Mesendoderm (in vitro differentiated cells): ENCODE results near the gene VAMP3.

Experiments used
- DNase-seq: peaks from one replicate; pipeline ENCODE4 v3.0.0; 2013
- H2AK5ac ChIP-seq: 2 replicates; pipeline ENCODE4 v1.6.1; 2013; ENCODE audit warnings: low read length, inconsistent platforms
- H2BK120ac ChIP-seq: 2 replicates; pipeline ENCODE4 v1.6.1; 2013; ENCODE audit warnings: low read depth, mild to moderate bottlenecking, low read length, moderate library complexity, mixed read lengths
- H2BK15ac ChIP-seq: replicated peaks from 2 replicates; pipeline ENCODE4 v1.6.1; 2013; ENCODE audit warnings: low read depth, mild to moderate bottlenecking, moderate library complexity
- H2BK5ac ChIP-seq: 2 replicates; pipeline ENCODE4 v1.6.1; 2013; ENCODE audit warnings: low read length, inconsistent platforms
- H3K18ac ChIP-seq: 2 replicates; pipeline ENCODE4 v1.6.1; 2013; ENCODE audit warnings: mild to moderate bottlenecking, low read length, mixed read lengths
- H3K23ac ChIP-seq: one replicate; pipeline ENCODE4 v1.6.1; 2013; ENCODE audit warnings: low read length
- H3K27ac ChIP-seq: 2 replicates; pipeline ENCODE4 v1.5.1; 2013; ENCODE audit warnings: low read depth, mild to moderate bottlenecking, inconsistent platforms, low read length, moderate library complexity
- H3K27me3 ChIP-seq: 2 replicates; pipeline ENCODE4 v1.6.1; 2013; ENCODE audit warnings: low read length, control low read depth, mild to moderate bottlenecking, inconsistent platforms; ENCODE audit not compliant: insufficient read depth, poor library complexity
- H3K36me3 ChIP-seq: 2 replicates; pipeline ENCODE4 v1.6.1; 2013; ENCODE audit warnings: low read length, inconsistent platforms; ENCODE audit not compliant: control insufficient read depth, insufficient read depth
- H3K4ac ChIP-seq: one replicate; pipeline ENCODE4 v1.6.1; 2013; ENCODE audit warnings: low read depth, mild to moderate bottlenecking, low read length, moderate library complexity
- H3K4me1 ChIP-seq: 2 replicates; pipeline ENCODE4 v1.6.1; 2013; ENCODE audit warnings: low read depth, low read length, inconsistent platforms; ENCODE audit not compliant: control insufficient read depth
- H3K4me2 ChIP-seq: 2 replicates; pipeline ENCODE4 v1.6.1; 2013; ENCODE audit warnings: low read length
- H3K4me3 ChIP-seq: 2 replicates; pipeline ENCODE4 v1.5.1; 2013; ENCODE audit warnings: mild to moderate bottlenecking, low read length
- H3K56ac ChIP-seq: one replicate; pipeline ENCODE4 v1.6.1; 2013; ENCODE audit warnings: low read length
- H3K79me1 ChIP-seq: 2 replicates; pipeline ENCODE4 v1.6.1; 2013; ENCODE audit warnings: low read length, inconsistent platforms
- H3K79me2 ChIP-seq: 2 replicates; pipeline ENCODE4 v1.6.1; 2013; ENCODE audit warnings: mild to moderate bottlenecking, low read length; ENCODE audit not compliant: control insufficient read depth, insufficient read depth
- H3K9ac ChIP-seq: 2 replicates; pipeline ENCODE4 v1.6.1; 2013; ENCODE audit warnings: low read length, inconsistent platforms
- H4K5ac ChIP-seq: one replicate; pipeline ENCODE4 v1.6.1; 2013; ENCODE audit warnings: low read length
- H4K8ac ChIP-seq: one replicate; pipeline ENCODE4 v1.6.1; 2013; ENCODE audit warnings: low read depth, mild to moderate bottlenecking, control low read depth, low read length, moderate library complexity
- WGBS: extraction: QIAGEN DNeasy Blood & Tissue Kit; methylation state at CpG from one replicate; pipeline ENCODE4 v1.1.7; 2013; ENCODE audit warnings: low lambda C conversion rate, missing lambda C conversion rate; ENCODE audit not compliant: insufficient coverage; ENCODE audit errors: extremely low coverage; 5-methylcytosine and 5-hydroxymethylcytosine counted together

VAMP3 gene

DNA sequence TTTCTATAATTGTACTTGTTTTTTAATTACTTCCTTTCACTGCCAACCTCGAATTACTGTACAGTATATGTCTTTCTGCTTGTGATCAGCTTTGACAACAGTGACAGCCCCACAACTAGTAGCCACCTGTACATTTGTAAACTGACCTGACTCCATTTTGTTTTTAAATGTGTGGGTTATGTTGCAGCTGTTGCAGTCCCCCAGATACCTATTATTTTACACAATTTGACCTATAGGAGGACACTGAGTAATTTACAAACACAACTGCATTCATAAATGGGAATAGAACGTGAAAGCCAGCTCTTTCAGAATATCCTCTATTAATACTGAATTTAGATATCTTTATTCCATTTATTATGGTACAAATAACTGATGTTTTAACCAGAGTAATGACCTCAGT, 2.5 kb upstream of the VAMP3 start:
- no peak for DNase-seq
- Histone ChIP-seq H3K79me1 (peaks cover 12% of the 10 kb centered on the region), H3K4ac (no peak overlapping the region), H3K27me3 (no peaks in the 10 kb centered on the region), H3K4me3 (no peak overlapping the region), H4K5ac (no peak overlapping the region), H3K36me3 (no peaks in the 10 kb centered on the region), H3K23ac (no peak overlapping the region), H3K4me2 (no peak overlapping the region), H2BK15ac (no peak overlapping the region), H3K9ac (no peak overlapping the region), H3K27ac (no peak overlapping the region), H3K56ac (no peak overlapping the region), H3K4me1 (peaks cover 4% of the 10 kb centered on the region), H3K79me2 (peaks cover 14% of the 10 kb centered on the region), H2BK5ac (no peak overlapping the region), H2BK120ac (no peak overlapping the region), H3K18ac (no peak overlapping the region), H2AK5ac (no peak overlapping the region), H4K8ac (no peak overlapping the region)
- no CpG with 5 or more reads among the region's 2 CpGs for WGBS

- H3K36me3 ChIP-seq = peaks cover 1% of the 10 kb centered on the region
- peaks cover 4% of the 10 kb centered on the region for H3K4me1 ChIP-seq
- H2BK120ac ChIP-seq = no peak overlapping the region
- no peak for DNase-seq
- no peak overlapping the region for H3K56ac ChIP-seq
- H3K23ac ChIP-seq = no peak overlapping the region
- H4K8ac ChIP-seq = no peak overlapping the region
- H2AK5ac ChIP-seq = no peak overlapping the region
- no peak overlapping the region for H3K9ac ChIP-seq
- no peak overlapping the region for H3K4me2 ChIP-seq
- H3K4ac ChIP-seq = no peak overlapping the region
- peaks cover 16% of the 10 kb centered on the region for H3K79me1 ChIP-seq
- H3K27me3 ChIP-seq = no peaks in the 10 kb centered on the region
- H4K5ac ChIP-seq = no peak overlapping the region
- H2BK15ac ChIP-seq = no peak overlapping the region
- no peak overlapping the region for H3K27ac ChIP-seq
- no peak overlapping the region for H3K4me3 ChIP-seq
- no peak overlapping the region for H2BK5ac ChIP-seq
- peaks cover 19% of the 10 kb centered on the region for H3K79me2 ChIP-seq
- H3K18ac ChIP-seq = no peak overlapping the region
- WGBS = 100% methylated on average over 1 of the region's 12 CpGs
Observed at GRCh38 chr1:7769673-7770412, 1.3 kb upstream of the VAMP3 start.

DNA sequence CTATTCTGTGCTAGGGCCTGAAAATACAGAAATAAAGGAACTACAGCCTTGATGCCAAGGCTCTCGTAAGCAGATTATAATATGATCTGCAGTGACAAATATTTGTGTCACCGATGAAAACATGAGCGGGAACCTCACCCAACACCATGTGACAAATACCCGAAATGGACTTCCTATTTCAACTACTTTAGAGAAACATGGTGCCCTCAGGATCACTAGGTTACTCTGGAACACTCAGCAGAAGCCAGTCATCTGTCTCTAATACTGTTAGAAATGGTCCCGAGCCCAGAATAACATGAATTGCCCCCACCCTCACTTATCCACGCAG, 463 bp upstream of the VAMP3 start:
- Histone ChIP-seq H2BK5ac (no peak overlapping the region), H3K27me3 (no peaks in the 10 kb centered on the region), H3K4me1 (peaks cover 4% of the 10 kb centered on the region), H3K27ac (no peak overlapping the region), H4K5ac (no peak overlapping the region), H3K56ac (peak overlapping the region; percentile 85), H3K9ac (peak overlapping the region; percentile 72), H3K18ac (no peak overlapping the region), H4K8ac (no peak overlapping the region), H2BK120ac (no peak overlapping the region), H2AK5ac (no peak overlapping the region), H3K79me2 (peaks cover 20% of the 10 kb centered on the region), H3K79me1 (peaks cover 16% of the 10 kb centered on the region), H3K4me2 (peak overlapping the region; percentile 56), H3K4me3 (peak overlapping the region; percentile 41), H3K23ac (no peak overlapping the region), H2BK15ac (no peak overlapping the region), H3K36me3 (peaks cover 1% of the 10 kb centered on the region), H3K4ac (no peak overlapping the region)
- DNase-seq = no peak
- WGBS = no CpG with 5 or more reads among the region's 6 CpGs

DNA sequence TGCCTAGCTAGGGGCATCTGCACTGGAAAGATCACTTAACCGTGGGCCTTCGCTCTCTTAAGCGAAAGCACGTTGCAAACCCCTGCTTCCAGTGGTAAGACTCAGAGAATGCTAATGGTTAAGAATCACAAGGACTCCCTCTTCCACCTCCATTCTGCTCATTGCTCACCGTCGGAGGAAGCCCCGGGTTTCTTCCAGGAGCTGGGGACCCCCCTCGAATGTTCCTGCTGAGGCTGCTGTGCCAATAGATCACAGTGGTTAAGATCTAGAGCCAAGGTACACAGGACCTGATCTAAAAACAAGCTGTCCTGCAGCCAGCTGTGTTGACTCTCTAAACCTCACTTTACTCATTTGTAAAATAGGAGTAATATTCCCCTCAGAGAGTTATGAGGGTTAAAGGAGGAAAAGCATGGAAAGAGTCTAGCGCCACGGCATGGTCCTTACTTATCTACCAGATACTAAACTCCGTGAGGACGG, 765 bp downstream of the VAMP3 start:
- Histone ChIP-seq H3K4me1 (peaks cover 4% of the 10 kb centered on the region), H3K23ac (no peak overlapping the region), H2BK5ac (no peak overlapping the region), H3K27ac (peak overlapping the region; percentile 81), H4K5ac (no peak overlapping the region), H3K79me2 (peaks cover 20% of the 10 kb centered on the region), H3K56ac (peak overlapping the region; percentile 91), H3K27me3 (no peaks in the 10 kb centered on the region), H4K8ac (no peak overlapping the region), H3K18ac (no peak overlapping the region), H2BK120ac (no peak overlapping the region), H2AK5ac (no peak overlapping the region), H3K36me3 (peaks cover 1% of the 10 kb centered on the region), H3K9ac (peak overlapping the region; percentile 93), H3K4ac (no peak overlapping the region), H3K79me1 (peaks cover 16% of the 10 kb centered on the region), H3K4me2 (peak overlapping the region; percentile 78), H3K4me3 (peak overlapping the region; percentile 81), H2BK15ac (no peak overlapping the region)
- no CpG with 5 or more reads among the region's 12 CpGs for WGBS
- no peak for DNase-seq

DNA sequence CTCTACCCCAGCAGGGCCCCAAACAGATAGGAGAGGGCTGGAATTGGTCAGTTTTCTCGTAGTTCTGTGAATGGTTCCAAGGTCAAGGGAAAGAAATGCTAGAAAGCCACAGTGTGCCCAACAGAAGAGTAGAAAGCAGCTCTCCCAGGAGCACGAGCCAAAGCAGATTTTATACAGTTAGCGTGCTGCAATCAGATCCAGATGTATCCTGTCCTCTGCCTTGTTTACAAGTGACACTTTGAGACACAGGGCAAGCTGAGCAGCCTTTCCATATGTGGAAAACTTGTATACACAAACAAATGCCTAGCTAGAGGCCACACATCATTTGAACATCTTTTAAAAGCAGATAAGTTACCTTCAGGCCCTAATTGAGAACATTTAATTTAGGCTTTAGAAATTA, 6.5 kb downstream of the VAMP3 start:
- H2BK15ac ChIP-seq = no peak overlapping the region
- H3K27ac ChIP-seq = no peak overlapping the region
- no peak overlapping the region for H3K4ac ChIP-seq
- H2BK120ac ChIP-seq = no peak overlapping the region
- H4K5ac ChIP-seq = no peak overlapping the region
- DNase-seq = no peak
- H3K9ac ChIP-seq = no peak overlapping the region
- H4K8ac ChIP-seq = no peak overlapping the region
- H3K79me2 ChIP-seq = peaks cover 11% of the 10 kb centered on the region
- no peaks in the 10 kb centered on the region for H3K4me1 ChIP-seq
- no peak overlapping the region for H3K56ac ChIP-seq
- no peak overlapping the region for H3K23ac ChIP-seq
- H3K4me3 ChIP-seq = no peak overlapping the region
- H3K18ac ChIP-seq = no peak overlapping the region
- no peaks in the 10 kb centered on the region for H3K27me3 ChIP-seq
- H3K4me2 ChIP-seq = no peak overlapping the region
- peaks cover 3% of the 10 kb centered on the region for H3K36me3 ChIP-seq
- H3K79me1 ChIP-seq = peaks cover 8% of the 10 kb centered on the region
- no peak overlapping the region for H2AK5ac ChIP-seq
- WGBS = no CpG with 5 or more reads among the region's 3 CpGs
- H2BK5ac ChIP-seq = no peak overlapping the region

- H4K8ac ChIP-seq = no peak overlapping the region
- no peak overlapping the region for H2BK5ac ChIP-seq
- no peak overlapping the region for H4K5ac ChIP-seq
- no peak overlapping the region for H3K4me3 ChIP-seq
- no peak overlapping the region for H3K23ac ChIP-seq
- H3K4me1 ChIP-seq = no peaks in the 10 kb centered on the region
- no peak overlapping the region for H3K4me2 ChIP-seq
- no peak overlapping the region for H3K27ac ChIP-seq
- H3K27me3 ChIP-seq = no peaks in the 10 kb centered on the region
- H3K79me1 ChIP-seq = peaks cover 4% of the 10 kb centered on the region
- peaks cover 3% of the 10 kb centered on the region for H3K36me3 ChIP-seq
- DNase-seq = no peak
- no peak overlapping the region for H3K9ac ChIP-seq
- WGBS = no CpG with 5 or more reads among the region's 4 CpGs
- H2BK120ac ChIP-seq = no peak overlapping the region
- H2AK5ac ChIP-seq = no peak overlapping the region
- peaks cover 8% of the 10 kb centered on the region for H3K79me2 ChIP-seq
- no peak overlapping the region for H3K56ac ChIP-seq
- H3K4ac ChIP-seq = no peak overlapping the region
- H3K18ac ChIP-seq = no peak overlapping the region
- H2BK15ac ChIP-seq = no peak overlapping the region
Observed at GRCh38 chr1:7778133-7778628, 7.1 kb downstream of the VAMP3 start.
